Middle frontal gyrus (tissue), 1 donor: Measurements from ENCODE around the gene RPS27L.

Experiments used
- DNase-seq: peaks from one replicate; pipeline ENCODE4 v3.0.0-alpha.2; 2015; ENCODE audit warnings: low spot score; ENCODE audit errors: extremely low spot score

Gene RPS27L

GRCh38 chr15:63188247-63188925, 31.1 kb upstream of the RPS27L start:
- no peak for DNase-seq

- no peak for DNase-seq
Measured at GRCh38 chr15:63187589-63188226, 30.4 kb upstream of the RPS27L start.

- no peak for DNase-seq
Measured at GRCh38 chr15:63186065-63186464, 28.8 kb upstream of the RPS27L start.

GRCh38 chr15:63185206-63185605, 27.9 kb upstream of the RPS27L start:
- no peak for DNase-seq

- DNase-seq, result no peak
Measured at GRCh38 chr15:63181648-63182047, 24.4 kb upstream of the RPS27L start.

- no peak for DNase-seq
Measured at GRCh38 chr15:63180746-63181145, 23.5 kb upstream of the RPS27L start.

GRCh38 chr15:63178034-63178433, 20.8 kb upstream of the RPS27L start:
- no peak for DNase-seq

GRCh38 chr15:63176302-63176701, 19.0 kb upstream of the RPS27L start:
- no peak for DNase-seq

- peak; percentile 24 for DNase-seq
Measured at GRCh38 chr15:63172851-63173451, 15.7 kb upstream of the RPS27L start.

- no peak for DNase-seq
Measured at GRCh38 chr15:63172376-63172775, 15.1 kb upstream of the RPS27L start.

- DNase-seq, result no peak
Measured at GRCh38 chr15:63169788-63170187, 12.5 kb upstream of the RPS27L start.

GRCh38 chr15:63166219-63166618, 8.9 kb upstream of the RPS27L start:
- no peak for DNase-seq

GRCh38 chr15:63165166-63165859, 8.0 kb upstream of the RPS27L start:
- no peak for DNase-seq

GRCh38 chr15:63163217-63163616, 5.9 kb upstream of the RPS27L start:
- DNase-seq, result no peak

GRCh38 chr15:63160638-63161037, 3.4 kb upstream of the RPS27L start:
- DNase-seq, result no peak

- DNase-seq, result no peak
Measured at GRCh38 chr15:63157891-63158431, 684 bp upstream of the RPS27L start.

GRCh38 chr15:63156755-63157117, 541 bp downstream of the RPS27L start:
- peak; percentile 17 for DNase-seq

- DNase-seq, result no peak
Measured at GRCh38 chr15:63156086-63156710, 1.1 kb downstream of the RPS27L start.

GRCh38 chr15:63155486-63155885, 1.8 kb downstream of the RPS27L start:
- no peak for DNase-seq

- no peak for DNase-seq
Measured at GRCh38 chr15:63151665-63152064, 5.6 kb downstream of the RPS27L start.

- DNase-seq, result no peak
Measured at GRCh38 chr15:63146684-63147083, 10.6 kb downstream of the RPS27L start.

GRCh38 chr15:63145426-63145825, 11.9 kb downstream of the RPS27L start:
- no peak for DNase-seq
